Activated CD8-positive, alpha-beta memory T cell treated with anti-CD3 and anti-CD28 coated beads, Interleukin-2, amount 10 ng/mL, durations not matched to agents 7 days and 5 days (primary cell): ENCODE data around the gene PAPPA. TPM values are rescaled to one million over a fixed set of nuclear protein-coding genes. Genes with fewer than 3 reads are reported as not detected.

Experiments
- ATAC-seq: fragments of 150-1000 bp; cut with Tn5 transposase; one replicate; pipeline ENCODE4 v1.10.0; 2021; ENCODE audit warnings: moderate library complexity
- CTCF ChIA-PET: fragments of 350-600 bp; sonication (Branson Sonifier 250); formaldehyde crosslinking; loops from one replicate; lab custom pipeline; 2021; ENCODE audit warnings: antibody characterized with exemption; lab: Charles Lee
- DNase-seq: peaks from one replicate; pipeline ENCODE4 v3.0.0-alpha.2; 2020
- H3K27ac Mint-ChIP-seq: one replicate; pipeline ENCODE4 v1.8.0; 2021; ENCODE audit warnings: mild to moderate bottlenecking, mixed read lengths
- H3K27me3 Mint-ChIP-seq: one replicate; pipeline ENCODE4 v1.8.0; 2021; ENCODE audit warnings: mixed read lengths
- H3K36me3 Mint-ChIP-seq: one replicate; pipeline ENCODE4 v1.8.0; 2021; ENCODE audit warnings: mild to moderate bottlenecking, mixed read lengths
- H3K4me1 Mint-ChIP-seq: one replicate; pipeline ENCODE4 v1.8.0; 2021; ENCODE audit warnings: mixed read lengths
- H3K4me3 Mint-ChIP-seq: one replicate; pipeline ENCODE4 v1.8.0; 2021; ENCODE audit warnings: mild to moderate bottlenecking, moderate library complexity, mixed read lengths
- H3K9me3 Mint-ChIP-seq: one replicate; pipeline ENCODE4 v1.8.0; 2022; ENCODE audit warnings: low read depth, mixed read lengths
- total RNA-seq, 2 experiments: library from RNA; stranded (reverse); gene quantifications; one replicate each; pipeline ENCODE4 v1.2.3, GENCODE V29; 2021

PAPPA gene
- total RNA-seq, 2 experiments from 2014 or later: not detected

- Mint-ChIP-seq H3K4me3 (no peak overlapping the region), H3K4me1 (no peaks in the 10 kb centered on the region), H3K36me3 (no peaks in the 10 kb centered on the region), H3K27me3 (no peaks in the 10 kb centered on the region), H3K9me3 (no peaks in the 10 kb centered on the region), H3K27ac (no peak overlapping the region)
- DNase-seq (no peak), ATAC-seq (no peak)
- CTCF ChIA-PET: no interaction called here
These were observed 48.8 kb downstream of the PAPPA start for GRCh38 chr9:116202219-116202912.

DNA sequence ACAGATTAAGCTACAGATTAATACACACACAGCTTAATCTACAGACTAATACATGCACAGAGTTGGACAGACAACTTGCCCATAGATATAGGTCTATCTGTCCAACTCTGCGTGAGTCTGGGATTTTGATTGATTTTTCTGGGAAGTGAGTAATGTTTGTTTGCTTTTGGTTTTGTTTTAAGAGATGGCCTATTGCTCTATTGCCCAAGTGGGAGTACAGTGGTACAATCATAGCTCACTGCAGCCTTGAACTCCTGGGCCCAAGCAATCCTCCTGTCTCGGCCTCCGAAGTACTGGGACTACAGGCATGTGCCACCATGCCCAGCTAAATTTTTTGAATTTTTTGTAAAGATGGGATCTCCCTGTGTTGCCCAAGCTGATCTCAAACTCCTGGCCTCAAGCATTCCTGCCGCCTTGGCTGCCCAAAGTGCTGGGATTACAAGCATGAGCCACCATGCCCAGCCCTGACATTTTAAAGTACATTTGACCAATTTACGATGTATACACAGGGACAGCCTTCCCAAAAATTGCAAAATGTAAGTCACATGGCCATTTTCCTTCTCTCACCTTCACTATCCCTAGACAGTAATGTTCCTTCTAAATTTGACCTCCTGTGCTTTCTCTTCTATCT, 50.8 kb downstream of the PAPPA start:
- DNase-seq (no peak), ATAC-seq (no peak)
- Mint-ChIP-seq H3K9me3 (no peaks in the 10 kb centered on the region), H3K36me3 (no peaks in the 10 kb centered on the region), H3K27ac (no peak overlapping the region), H3K4me3 (no peak overlapping the region), H3K4me1 (no peaks in the 10 kb centered on the region), H3K27me3 (no peaks in the 10 kb centered on the region)
- CTCF ChIA-PET: no interaction called here

- Mint-ChIP-seq H3K4me3 (no peak overlapping the region), H3K27me3 (no peaks in the 10 kb centered on the region), H3K36me3 (no peaks in the 10 kb centered on the region), H3K4me1 (no peaks in the 10 kb centered on the region), H3K27ac (no peak overlapping the region), H3K9me3 (no peaks in the 10 kb centered on the region)
- DNase-seq (no peak), ATAC-seq (no peak)
- CTCF ChIA-PET: no interaction called here
These were observed 54.0 kb downstream of the PAPPA start for GRCh38 chr9:116207371-116208111.

GRCh38 chr9:116208417-116209232, 55.0 kb downstream of the PAPPA start:
- Mint-ChIP-seq H3K27me3 (no peaks in the 10 kb centered on the region), H3K4me1 (no peaks in the 10 kb centered on the region), H3K9me3 (no peaks in the 10 kb centered on the region), H3K4me3 (no peak overlapping the region), H3K36me3 (no peaks in the 10 kb centered on the region), H3K27ac (no peak overlapping the region)
- DNase-seq (no peak), ATAC-seq (no peak)
- CTCF ChIA-PET: no interaction called here

DNA sequence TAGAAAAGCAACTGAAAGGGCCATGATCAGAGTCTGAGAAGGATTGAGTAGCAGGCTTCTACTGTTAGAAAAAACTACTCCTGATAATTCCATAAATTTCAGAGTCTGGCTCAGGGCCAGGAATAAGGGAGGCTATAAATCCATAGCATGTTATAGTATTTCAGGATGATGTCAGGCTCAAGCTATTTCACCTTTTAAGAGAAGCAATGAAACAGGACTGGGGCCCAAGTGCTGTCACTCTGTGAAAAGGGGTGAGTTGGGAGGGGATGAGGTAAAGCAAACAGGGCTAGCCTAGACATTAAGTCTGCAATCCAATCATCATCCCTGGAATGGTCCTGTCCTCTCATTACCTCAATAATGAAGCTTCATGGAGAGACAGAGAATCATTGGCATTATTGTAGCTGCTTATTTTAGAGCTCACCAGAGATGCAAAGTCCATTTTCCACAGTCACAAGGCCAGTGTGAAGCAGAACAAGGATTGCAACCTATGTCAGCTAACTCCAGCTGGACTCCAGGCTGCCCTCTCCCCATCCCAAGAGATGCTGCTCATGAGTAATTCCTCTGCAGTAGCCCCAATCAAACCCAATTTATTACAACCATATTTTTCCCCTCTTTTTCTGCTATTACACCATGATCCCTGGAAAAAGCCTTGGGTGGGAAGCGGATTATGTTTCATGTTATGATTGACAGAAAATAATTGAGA, 56.0 kb downstream of the PAPPA start:
- no peaks in the 10 kb centered on the region for H3K4me1 Mint-ChIP-seq
- ATAC-seq: no peak
- CTCF ChIA-PET: no interaction called here
- H3K36me3 Mint-ChIP-seq: no peaks in the 10 kb centered on the region
- no peaks in the 10 kb centered on the region for H3K27me3 Mint-ChIP-seq
- no peak overlapping the region for H3K27ac Mint-ChIP-seq
- no peak overlapping the region for H3K4me3 Mint-ChIP-seq
- no peak for DNase-seq
- H3K9me3 Mint-ChIP-seq: no peaks in the 10 kb centered on the region

- no peaks in the 10 kb centered on the region for H3K4me1 Mint-ChIP-seq
- CTCF ChIA-PET: no interaction called here
- ATAC-seq: no peak
- no peaks in the 10 kb centered on the region for H3K9me3 Mint-ChIP-seq
- no peaks in the 10 kb centered on the region for H3K36me3 Mint-ChIP-seq
- no peak overlapping the region for H3K4me3 Mint-ChIP-seq
- H3K27ac Mint-ChIP-seq: no peak overlapping the region
- no peaks in the 10 kb centered on the region for H3K27me3 Mint-ChIP-seq
- DNase-seq: no peak
These were observed 59.5 kb downstream of the PAPPA start for GRCh38 chr9:116212986-116213692.

DNA sequence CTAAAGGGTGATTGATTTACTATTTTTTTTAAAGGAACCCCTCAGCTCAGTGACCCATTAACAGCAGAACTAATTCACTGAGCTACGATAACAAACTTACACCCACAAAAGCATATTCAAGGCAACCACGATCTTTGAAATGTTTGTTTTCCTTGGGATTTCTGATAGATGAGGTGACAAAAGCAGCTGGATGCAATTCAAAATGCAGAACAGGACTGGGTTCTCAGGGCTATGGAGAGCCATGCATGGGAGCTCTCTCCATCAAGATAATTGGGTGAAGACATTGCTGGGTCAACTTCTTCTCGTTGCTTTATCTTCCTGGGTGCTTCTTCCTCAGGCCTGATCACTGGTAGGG, 60.1 kb downstream of the PAPPA start:
- Mint-ChIP-seq H3K4me3 (no peak overlapping the region), H3K27me3 (no peaks in the 10 kb centered on the region), H3K27ac (no peak overlapping the region), H3K36me3 (no peaks in the 10 kb centered on the region), H3K4me1 (no peaks in the 10 kb centered on the region), H3K9me3 (no peaks in the 10 kb centered on the region)
- ATAC-seq: no peak
- CTCF ChIA-PET: no interaction called here
- no peak for DNase-seq

DNA sequence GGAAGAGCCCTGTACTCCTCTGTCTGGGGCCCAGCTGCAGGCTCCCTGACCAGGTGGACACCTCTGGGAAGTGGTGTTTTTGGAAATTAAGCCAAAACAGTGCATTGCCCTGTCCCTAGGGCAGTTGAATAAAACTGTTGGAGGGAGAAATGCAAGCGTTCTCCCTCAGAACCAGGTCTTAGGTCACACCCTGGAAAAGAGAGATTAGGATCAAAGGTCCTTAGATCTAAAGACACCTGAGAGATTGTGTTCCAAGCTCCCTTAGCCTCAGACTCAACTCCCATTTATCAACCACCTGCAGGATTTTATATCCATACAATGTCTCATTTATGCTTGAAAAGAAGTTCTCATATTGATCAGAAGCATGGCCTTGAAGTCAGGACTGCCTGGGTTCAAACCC, 64.8 kb downstream of the PAPPA start:
- H3K27ac Mint-ChIP-seq: no peak overlapping the region
- no peaks in the 10 kb centered on the region for H3K4me1 Mint-ChIP-seq
- ATAC-seq (no peak), DNase-seq (no peak)
- H3K27me3 Mint-ChIP-seq: no peaks in the 10 kb centered on the region
- no peaks in the 10 kb centered on the region for H3K36me3 Mint-ChIP-seq
- no peaks in the 10 kb centered on the region for H3K9me3 Mint-ChIP-seq
- no peak overlapping the region for H3K4me3 Mint-ChIP-seq
- CTCF ChIA-PET: no interaction called here

GRCh38 chr9:116219686-116220085, 66.1 kb downstream of the PAPPA start:
- Mint-ChIP-seq H3K4me3 (no peak overlapping the region), H3K27me3 (no peaks in the 10 kb centered on the region), H3K9me3 (peaks cover under 1% of the 10 kb centered on the region), H3K36me3 (no peaks in the 10 kb centered on the region), H3K4me1 (no peaks in the 10 kb centered on the region), H3K27ac (no peak overlapping the region)
- DNase-seq (no peak), ATAC-seq (no peak)
- CTCF ChIA-PET: no interaction called here

GRCh38 chr9:116223926-116224325, 70.3 kb downstream of the PAPPA start:
- CTCF ChIA-PET: no interaction called here
- H3K9me3 Mint-ChIP-seq: peaks cover 2% of the 10 kb centered on the region
- no peak overlapping the region for H3K4me3 Mint-ChIP-seq
- ATAC-seq (no peak), DNase-seq (no peak)
- H3K27ac Mint-ChIP-seq: no peak overlapping the region
- no peaks in the 10 kb centered on the region for H3K36me3 Mint-ChIP-seq
- H3K27me3 Mint-ChIP-seq: no peaks in the 10 kb centered on the region
- no peaks in the 10 kb centered on the region for H3K4me1 Mint-ChIP-seq

- H3K4me3 Mint-ChIP-seq: no peak overlapping the region
- no peak for ATAC-seq
- H3K4me1 Mint-ChIP-seq: no peaks in the 10 kb centered on the region
- CTCF ChIA-PET: no interaction called here
- no peak overlapping the region for H3K27ac Mint-ChIP-seq
- DNase-seq: no peak
- H3K27me3 Mint-ChIP-seq: no peaks in the 10 kb centered on the region
- H3K9me3 Mint-ChIP-seq: no peaks in the 10 kb centered on the region
- no peaks in the 10 kb centered on the region for H3K36me3 Mint-ChIP-seq
These were observed 76.6 kb downstream of the PAPPA start for GRCh38 chr9:116230051-116230632.

- DNase-seq: no peak
- CTCF ChIA-PET: no interaction called here
- Mint-ChIP-seq H3K9me3 (no peaks in the 10 kb centered on the region), H3K4me1 (no peaks in the 10 kb centered on the region), H3K36me3 (no peaks in the 10 kb centered on the region), H3K27ac (no peak overlapping the region), H3K4me3 (no peak overlapping the region), H3K27me3 (no peaks in the 10 kb centered on the region)
- no peak for ATAC-seq
These were observed 79.0 kb downstream of the PAPPA start for GRCh38 chr9:116232424-116233159.
